ENCODE data around the gene GRK7.
"Not testable (repeated sequence)": the region's sequence is repeated elsewhere in the genome, so short reads cannot be mapped to it uniquely, and the experiment has no call there.

GRK7 gene

GRCh38 chr3:141764045-141764444 lies 837 bp downstream of the GRK7 start:
- DNase-seq = no peak

DNA sequence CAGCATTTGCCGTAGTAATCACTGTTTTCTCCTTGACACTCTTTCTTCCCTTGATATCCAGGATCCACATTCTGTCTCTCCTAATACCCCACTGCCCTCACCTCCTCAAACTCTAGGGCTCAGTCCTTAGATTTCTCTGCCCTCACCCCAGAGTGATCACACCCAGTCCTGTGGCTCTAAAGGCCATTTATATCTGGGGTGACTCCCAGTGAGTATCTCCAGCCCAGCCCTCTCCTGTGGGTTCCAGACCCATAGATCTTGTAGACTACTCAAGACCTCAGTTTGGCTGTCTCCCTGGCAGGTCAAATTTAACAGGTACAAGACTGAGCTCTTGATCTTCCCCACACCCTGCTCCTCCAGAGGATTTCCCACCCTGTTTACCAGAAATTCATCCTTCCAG lies 1.3 kb downstream of the GRK7 start:
- no peak for DNase-seq

- no peak for DNase-seq
Measured at GRCh38 chr3:141764986-141765385, 1.8 kb downstream of the GRK7 start.

DNA sequence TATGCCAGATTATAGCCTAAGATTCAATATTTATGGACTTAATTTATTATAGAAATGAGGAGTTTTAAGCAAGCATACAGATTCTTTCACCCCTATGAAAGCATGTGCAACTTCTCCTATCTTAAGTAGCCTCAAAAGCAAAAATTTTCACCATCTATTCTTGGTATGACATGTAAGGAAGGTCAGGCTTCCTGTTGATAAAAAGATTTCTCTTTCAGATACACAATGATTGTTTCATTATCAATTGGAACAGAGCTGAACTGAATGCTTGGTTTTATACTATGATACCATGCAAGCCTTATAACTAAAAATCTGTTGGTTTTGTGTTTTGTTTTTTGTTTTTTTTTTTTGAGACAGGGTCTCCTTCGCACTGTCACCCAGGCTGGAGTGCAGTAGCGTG lies 3.9 kb downstream of the GRK7 start:
- no peak for DNase-seq

DNA sequence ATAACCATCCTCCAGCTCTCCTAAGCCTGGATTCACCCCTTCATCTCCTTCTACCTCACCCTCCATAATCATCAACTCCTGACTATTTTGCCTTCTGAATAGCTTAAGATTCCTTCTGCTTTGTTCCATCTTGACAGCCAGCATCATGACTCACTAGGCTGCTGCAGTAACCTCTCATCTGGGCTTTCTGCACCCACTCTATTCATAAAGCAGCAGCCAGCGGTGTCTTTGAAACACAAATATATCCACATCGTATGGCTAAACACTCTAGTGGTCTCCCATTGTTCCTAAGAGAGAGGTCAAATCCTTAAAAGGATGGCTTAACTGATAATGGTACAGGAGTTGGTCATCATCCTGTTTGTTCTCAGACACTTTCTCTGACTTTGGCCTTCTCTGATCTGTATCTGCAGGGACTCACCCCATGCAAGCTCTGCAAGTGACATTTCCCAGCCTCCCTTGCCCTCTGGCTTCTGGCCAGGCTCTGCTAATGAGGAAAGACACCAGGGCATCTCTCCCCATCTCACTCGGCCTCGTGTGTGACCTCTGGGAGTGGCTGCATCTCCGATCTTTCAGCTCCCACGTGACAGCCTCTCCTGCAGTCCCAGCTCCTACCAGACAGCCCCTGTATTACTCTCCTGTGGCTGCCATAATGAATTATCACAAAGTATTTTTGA lies 6.2 kb downstream of the GRK7 start:
- DNase-seq = no peak

DNA sequence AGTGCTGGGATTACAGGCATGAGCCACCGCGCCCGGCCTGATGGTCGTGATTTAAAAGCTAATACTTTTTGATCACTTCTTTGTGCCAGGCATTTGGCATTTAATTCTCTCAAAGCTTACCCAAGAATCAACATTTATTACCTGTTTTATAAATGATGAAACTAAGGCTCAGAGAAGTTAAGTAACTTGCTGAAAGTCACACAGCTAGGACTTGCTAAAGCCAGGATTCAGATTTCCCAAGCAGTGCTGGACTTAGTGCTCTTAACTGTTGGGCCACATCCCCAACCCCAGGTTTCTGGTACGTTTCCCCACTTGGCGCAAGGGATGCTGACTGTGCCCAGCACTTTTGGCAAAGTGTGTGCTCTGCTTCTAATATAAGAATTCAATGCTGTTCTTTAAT lies 10.5 kb downstream of the GRK7 start:
- no peak for DNase-seq

DNA sequence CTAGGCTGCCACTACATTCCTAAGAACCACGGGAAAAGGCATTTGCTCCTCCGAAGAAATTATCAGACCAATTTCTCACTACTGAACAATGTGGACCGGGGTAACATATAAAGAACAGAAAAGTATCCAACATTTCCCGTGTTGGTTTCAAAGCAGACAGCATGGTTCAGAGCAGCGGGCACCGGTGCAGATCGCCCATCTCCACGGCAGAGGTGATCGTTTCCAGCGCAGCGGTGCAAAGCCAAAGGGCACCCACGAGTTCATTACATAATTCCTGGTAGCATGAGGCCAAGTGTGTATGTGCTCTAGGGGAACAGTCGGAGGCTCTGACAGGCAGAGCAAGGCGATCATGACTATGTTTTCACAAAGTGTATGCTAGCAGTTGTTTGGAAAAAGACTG lies 13.2 kb downstream of the GRK7 start:
- DNase-seq = no peak

GRCh38 chr3:141776885-141777284 lies 13.7 kb downstream of the GRK7 start:
- DNase-seq = no peak

GRCh38 chr3:141777957-141778813 lies 15.0 kb downstream of the GRK7 start:
- no peak for DNase-seq

- no peak for DNase-seq
Measured at GRCh38 chr3:141779667-141780066, 16.5 kb downstream of the GRK7 start.

DNA sequence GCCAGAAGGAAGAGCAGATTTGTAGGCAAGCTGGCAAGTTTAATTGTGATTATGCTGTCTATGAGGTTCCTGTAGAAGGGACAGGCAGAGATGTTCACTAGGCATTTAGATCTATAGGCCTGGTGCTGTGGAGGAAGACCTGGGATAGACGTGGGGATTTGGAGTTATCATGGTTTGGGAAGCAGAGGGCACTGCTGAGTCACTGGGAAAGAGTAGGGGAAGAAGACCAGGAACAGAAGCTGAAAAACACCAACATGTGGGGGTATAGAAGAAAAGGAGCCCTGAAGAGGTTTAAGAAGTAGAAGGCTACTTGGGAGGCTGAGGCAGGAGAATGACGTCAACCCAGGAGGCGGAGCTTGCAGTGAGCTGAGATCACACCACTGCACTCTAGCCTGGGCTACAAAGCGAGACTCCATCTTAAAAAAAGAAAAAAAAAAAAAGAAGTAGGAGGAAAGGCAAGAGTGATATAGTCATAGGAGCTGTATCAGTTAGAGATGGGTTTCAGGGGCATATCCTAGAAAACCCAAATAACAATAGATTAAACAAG lies 19.3 kb downstream of the GRK7 start:
- DNase-seq = no peak

DNA sequence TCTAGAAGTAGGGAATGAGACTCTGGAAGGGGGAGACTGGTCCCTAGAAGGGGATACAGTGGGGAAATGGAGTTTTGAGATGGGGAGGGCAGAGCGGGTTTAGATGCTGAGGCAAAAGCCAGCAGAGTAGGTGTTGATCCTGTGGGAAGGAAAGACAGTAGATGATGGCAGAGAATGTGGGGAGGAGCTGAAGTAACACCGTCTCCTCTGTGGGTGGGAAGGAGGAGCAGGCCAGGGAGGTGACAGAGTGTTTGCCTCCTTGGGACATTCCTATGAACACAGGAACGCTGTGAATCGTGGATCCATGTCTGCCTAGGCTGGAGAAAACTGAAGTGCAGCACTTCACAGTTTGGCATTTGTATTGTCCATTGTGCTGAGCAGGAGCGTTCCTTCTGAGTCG lies 20.4 kb downstream of the GRK7 start:
- DNase-seq = no peak

GRCh38 chr3:141784096-141784495 lies 20.9 kb downstream of the GRK7 start:
- DNase-seq = no peak

- DNase-seq = no peak
Measured at GRCh38 chr3:141784531-141784930, 21.3 kb downstream of the GRK7 start.

DNA sequence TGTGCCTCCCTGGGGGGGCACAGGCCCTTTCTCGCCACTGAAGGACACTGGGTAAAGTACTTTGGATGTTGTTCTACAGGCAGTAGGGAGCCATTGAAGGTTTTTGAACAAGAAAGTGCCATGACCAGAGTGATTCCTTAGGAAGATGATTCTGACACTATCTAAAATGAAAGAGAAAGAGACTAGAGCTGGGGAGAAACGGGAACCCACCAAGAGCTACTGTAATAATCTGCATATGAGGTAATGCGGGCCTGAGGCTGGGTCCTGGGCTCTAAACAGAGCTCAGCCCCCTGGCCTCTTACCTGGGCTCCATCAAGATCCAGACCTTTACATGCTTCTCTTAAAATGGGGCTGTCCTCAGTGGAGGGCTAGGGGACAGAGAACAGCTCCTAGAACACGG lies 24.9 kb downstream of the GRK7 start:
- DNase-seq = no peak

DNA sequence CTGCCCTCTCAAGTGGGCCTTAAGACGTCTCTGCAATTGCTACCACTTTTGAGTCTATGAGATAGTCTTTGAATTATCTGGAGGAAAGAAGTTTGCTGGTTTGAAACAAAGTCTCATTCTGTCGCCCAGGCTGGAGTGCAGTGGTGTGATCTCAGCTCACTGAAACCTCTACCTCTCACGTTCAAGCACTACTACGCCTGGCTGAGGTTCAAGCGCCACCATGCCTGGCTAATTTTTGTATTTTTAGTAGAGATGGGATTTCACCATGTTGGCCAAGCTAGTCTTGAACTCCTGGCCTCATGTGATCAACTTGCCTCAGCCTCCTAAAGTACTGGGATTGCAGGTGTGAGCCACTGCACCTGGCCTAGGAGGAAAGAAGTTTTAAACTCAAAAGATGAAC lies 25.5 kb downstream of the GRK7 start:
- DNase-seq = not testable (repeated sequence)

- no peak for DNase-seq
Measured at GRCh38 chr3:141789281-141789680, 26.1 kb downstream of the GRK7 start.

DNA sequence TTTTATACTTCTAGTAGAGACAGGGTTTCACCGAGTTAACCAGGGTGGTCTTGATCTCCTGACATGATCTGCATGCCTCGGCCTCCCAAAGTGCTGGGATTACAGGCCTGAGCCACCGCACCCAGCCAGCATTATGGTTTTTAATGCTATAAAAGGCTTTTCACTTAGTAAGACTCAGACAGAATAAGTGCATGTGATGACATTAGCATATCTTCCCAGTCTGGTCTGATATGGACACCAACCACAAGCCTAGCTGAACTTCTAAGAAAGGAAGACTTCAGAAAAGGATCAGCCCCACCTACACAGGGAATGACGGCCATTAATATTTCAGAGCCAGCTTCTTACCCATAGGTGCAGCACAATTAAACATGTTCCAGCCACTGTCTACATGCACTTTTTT lies 27.0 kb downstream of the GRK7 start:
- DNase-seq = no peak

GRCh38 chr3:141792495-141792894 lies 29.3 kb downstream of the GRK7 start:
- no peak for DNase-seq

- DNase-seq = no peak
Measured at GRCh38 chr3:141793476-141794260, 30.5 kb downstream of the GRK7 start.

GRCh38 chr3:141795276-141795675 lies 32.1 kb downstream of the GRK7 start:
- DNase-seq = no peak

- no peak for DNase-seq
Measured at GRCh38 chr3:141795741-141796080, 32.5 kb downstream of the GRK7 start.

GRCh38 chr3:141796081-141796888 lies 33.1 kb downstream of the GRK7 start:
- DNase-seq = no peak
